GM21515 (cell line): Measurements from ENCODE around the gene PDZD2.
"Not testable (repeated sequence)": the region's sequence is repeated elsewhere in the genome, so short reads cannot be mapped to it uniquely, and the experiment has no call there.

Experiments used
- ATAC-seq: cut with Tn5 transposase; IDR thresholded peaks from one replicate; pipeline ENCODE4 v1.9.1; 2021; ENCODE audit not compliant: unreplicated experiment

Gene PDZD2

GRCh38 chr5:32090755-32091128 lies 451.8 kb downstream of the PDZD2 start:
- ATAC-seq, result no peak

DNA sequence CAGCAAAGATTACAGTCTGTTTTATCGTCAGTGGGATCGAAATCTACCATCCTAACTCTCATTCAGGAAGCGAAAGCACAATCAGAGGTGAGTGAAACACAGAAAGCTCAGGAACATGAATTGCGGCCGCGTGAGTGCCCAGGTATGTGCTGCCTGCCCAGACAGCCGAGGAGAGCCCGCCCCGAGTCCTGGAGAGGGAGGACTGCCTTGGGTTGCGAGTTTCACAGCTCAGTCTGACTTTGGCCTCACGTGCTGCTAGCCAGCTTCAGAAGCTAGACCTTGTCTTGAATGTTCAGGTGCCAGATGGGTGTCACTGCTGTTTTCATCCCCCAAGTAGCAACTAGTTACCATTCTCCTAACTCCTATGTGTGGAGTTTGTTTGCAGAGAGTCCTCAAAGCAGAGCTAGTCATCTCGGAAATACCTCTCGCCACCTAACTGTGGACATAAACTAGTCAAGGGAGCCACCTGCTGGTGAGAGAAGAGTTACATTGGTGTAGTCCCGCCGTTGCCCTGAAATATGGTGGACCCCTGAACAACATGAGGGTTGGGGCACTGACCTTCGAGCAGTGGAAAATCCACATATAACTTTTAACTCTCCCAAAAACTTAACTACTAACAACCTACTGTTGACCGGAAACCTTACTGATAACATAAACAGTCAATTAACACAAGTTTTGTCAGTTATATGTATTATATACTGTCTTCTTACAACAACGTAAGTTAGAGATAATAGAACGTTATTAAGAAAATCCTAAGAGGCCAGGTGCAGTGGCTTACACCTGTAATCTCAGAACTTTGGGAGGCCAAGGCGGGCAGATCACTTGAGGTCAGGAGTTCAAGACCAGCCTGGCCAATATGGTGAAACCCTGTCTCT lies 454.2 kb downstream of the PDZD2 start:
- ATAC-seq, result peak; percentile 93

DNA sequence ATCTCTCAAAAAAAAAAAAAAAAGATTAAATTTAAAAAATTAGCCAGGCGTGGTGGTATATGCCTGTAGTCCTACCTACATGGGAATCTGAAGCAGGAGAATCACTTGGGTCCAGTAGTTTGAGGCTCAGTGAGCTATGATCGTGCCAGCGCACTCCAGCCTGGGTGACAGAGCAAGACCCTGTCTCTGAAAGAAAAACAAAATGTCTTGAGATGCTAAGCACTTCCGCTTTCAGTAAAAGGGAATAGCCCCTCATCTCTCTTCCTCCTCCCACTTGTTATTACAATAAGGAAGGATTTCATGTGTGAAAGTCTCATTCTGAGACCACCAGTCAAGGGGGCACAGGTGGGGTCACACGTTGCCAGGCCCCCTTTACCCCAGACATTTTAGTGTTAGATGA lies 455.8 kb downstream of the PDZD2 start:
- no peak for ATAC-seq

DNA sequence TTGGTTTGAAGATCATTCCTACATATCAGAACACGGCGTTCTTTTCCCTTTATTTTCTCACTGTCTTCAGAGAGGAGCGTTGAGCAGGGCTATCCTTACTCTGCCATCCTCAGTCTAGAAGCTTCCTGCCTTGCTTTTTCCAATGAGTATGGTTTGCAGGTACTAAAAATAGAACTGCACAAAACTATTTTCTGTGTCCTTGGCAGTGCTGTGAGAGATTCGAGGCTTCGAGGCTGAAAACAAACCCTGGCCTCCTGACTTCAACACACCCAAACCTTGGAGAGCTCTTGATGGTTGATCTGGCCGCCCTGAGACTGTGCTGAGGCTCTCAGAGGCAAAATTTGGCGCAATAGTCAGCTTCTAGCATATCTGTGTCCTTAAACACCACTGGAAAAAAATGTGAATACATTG lies 456.3 kb downstream of the PDZD2 start:
- no peak for ATAC-seq

- no peak for ATAC-seq
Observed at GRCh38 chr5:32096891-32097595, 458.1 kb downstream of the PDZD2 start.

- no peak for ATAC-seq
Observed at GRCh38 chr5:32098291-32098690, 459.4 kb downstream of the PDZD2 start.

DNA sequence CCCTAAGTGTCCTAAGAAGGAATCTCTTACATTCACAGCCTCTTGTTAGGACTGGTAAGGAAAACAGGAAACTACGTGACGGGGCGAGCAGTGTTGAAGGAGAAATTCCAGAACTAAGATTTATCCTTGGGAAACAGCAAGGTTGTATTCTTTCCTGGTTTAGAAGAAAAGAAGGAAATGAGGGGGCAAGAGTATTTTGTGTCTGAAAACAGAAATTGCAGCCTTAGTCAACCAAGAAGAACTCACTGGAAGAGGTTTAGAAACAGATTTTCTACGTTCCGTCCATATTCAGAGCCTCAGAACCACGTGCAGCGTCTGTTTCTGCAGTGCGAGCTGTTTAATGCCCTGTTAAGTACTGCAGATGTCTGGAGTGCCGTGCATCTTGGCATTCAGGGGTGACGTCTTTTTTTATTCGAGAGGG lies 460.0 kb downstream of the PDZD2 start:
- ATAC-seq, result no peak

DNA sequence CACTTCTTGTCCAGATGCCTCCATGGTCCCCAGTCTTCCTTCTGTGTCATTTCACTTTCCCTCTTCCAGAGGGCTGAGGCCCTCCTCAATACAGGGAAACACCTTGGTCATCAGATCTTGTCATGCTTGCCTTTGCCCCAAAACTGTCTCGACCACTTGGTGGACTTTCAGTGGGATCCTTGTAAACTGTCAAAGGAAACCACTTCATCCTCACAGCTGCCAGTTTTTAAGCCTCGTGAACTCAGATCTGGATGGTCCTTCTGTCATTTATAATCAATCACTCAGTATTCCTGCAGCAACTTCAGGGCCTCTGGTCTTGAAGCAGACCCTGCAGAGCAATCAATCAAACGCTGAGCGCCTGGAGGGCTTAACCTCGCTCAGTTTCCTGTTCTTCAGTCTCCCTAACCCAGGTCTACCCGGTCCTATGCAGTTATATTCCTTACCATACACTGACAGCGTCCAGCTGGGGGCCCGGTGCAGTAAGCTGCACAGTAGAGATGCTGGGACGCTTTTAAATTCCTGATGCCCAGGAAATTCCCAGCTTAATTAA lies 460.6 kb downstream of the PDZD2 start:
- no peak for ATAC-seq

GRCh38 chr5:32100230-32100629 lies 461.3 kb downstream of the PDZD2 start:
- ATAC-seq, result no peak

- ATAC-seq, result no peak
Observed at GRCh38 chr5:32100691-32101302, 461.9 kb downstream of the PDZD2 start.

DNA sequence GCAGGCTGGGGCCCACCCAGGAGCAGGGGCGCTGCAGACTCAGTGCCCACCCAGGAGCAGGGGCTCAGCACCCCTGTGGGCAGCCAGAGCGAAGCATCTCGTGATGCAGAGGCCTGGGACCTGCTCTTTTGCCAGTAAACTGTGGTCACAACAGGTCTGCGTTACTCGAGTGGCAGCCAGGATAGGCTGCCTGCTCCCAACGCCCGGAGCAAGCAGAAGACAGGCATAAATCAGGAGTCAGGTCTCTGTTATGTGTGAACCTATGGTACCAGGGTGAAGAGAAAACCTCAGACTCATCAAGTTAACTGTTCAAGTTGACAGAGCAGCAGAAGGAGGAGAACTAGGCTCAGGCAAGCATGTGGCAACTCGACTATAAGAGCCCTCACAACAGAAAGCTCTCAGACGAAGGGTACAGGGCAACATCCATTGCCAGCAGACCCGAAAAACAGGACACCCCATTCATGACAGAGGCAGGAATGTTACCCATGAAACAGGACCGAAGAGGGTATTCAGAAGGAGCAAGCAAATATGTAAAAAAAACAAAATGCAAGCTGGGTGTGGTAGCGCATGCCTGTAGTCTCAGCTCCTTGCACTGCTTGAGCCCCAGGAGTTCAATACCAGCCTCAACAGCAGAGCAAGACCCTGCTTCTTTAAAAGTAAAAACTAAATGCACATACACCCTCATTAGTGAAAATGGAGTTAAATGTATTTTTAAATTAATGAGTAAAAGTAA lies 463.5 kb downstream of the PDZD2 start:
- ATAC-seq, result no peak

- ATAC-seq, result no peak
Observed at GRCh38 chr5:32103521-32103920, 464.6 kb downstream of the PDZD2 start.

DNA sequence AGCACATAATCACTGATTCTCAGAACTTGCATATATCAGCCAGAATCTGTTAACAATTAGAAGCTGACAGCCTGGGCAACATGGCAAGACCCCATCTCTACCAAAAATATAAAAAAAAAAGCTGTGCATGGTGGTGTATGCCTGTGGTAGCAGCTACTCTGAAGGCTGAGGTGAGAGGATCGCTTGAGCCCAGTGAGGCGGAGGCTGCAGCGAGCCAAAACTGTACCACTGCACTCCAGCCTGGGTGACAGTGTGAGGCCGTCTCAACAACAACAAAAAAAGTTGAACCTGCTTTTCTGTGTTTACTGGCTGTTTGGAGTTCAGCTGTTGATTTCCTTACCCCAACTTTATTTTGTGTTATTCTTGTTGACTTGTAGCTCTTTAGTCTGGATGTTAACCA lies 468.4 kb downstream of the PDZD2 start:
- ATAC-seq, result no peak

GRCh38 chr5:32108167-32108566 lies 469.2 kb downstream of the PDZD2 start:
- ATAC-seq, result no peak

- no peak for ATAC-seq
Observed at GRCh38 chr5:32109236-32109635, 470.3 kb downstream of the PDZD2 start.

GRCh38 chr5:32110111-32110696 lies 471.3 kb downstream of the PDZD2 start:
- ATAC-seq, result no peak

GRCh38 chr5:32115985-32116384 lies 477.1 kb downstream of the PDZD2 start:
- no peak for ATAC-seq

DNA sequence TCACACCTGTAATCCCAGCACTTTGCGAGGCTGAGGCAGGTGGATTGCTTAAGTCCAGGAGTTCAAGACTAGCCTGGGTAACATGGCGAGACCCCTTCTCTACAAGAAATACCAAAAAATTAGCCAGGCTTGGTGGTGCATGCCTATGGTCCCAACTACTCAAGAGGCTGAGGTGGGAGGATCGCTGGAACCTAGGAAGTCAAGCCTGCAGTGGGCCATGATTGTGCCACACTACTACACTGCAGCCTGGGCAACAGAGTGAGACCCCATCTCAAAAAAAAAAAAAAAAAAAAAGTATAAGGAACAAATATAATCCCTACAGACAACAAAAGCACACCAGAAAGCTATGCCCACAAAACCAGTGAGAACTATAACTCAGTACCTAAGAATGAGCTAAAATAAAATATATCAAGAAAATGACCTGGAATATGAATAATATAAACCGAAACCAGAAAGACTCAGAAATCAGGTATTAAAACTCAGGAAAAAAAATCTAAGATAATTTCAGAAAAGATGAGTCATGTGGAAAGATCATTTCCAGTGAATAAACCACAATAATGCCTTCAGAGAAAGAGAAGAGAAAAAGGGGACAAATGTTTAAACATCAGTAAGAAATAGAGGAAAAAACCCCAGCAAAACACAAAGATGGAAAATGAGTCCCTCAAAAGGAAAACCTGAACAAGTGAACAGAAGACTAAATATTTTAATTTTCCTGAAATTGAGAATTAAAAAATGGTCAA lies 477.8 kb downstream of the PDZD2 start:
- ATAC-seq, result no peak

DNA sequence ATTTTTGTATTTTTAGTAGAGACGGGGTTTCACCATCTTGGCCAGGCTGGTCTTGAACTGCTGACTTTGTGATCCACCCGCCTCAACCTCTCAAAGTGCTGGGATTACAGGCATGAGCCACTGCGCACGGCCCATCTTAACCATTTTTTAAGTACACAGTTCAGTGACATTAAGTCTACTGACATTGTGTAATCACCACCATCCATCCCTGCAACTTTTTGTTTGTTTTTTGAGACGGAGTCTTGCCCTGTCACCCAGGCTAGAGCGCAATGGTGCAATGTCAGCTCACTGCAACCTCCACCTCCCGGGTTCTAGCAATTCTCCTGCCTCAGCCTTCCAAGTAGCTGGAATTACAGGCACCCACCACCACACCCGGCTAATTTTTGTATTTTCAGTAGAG lies 480.0 kb downstream of the PDZD2 start:
- ATAC-seq, result not testable (repeated sequence)
